ENCODE data around the gene CDK5RAP2.

- TF ChIP-seq REST (IDR thresholded peaks at IDR 0.05; ENCODE audit: low read depth) = 0 out of 2 replicates have a peak, but pooled peaks have one; percentile 43
- TF ChIP-seq EP300 (IDR thresholded peaks at IDR 0.05; ENCODE audit: borderline replicate concordance) = no peak
- no peak for TF ChIP-seq MAX (IDR thresholded peaks at IDR 0.05)
- no peak for TF ChIP-seq TAF1 (IDR thresholded peaks at IDR 0.05; ENCODE audit: low read depth)
- no peak for TF ChIP-seq YY1 (IDR thresholded peaks at IDR 0.05; ENCODE audit: low read depth)
- TF ChIP-seq CREB1 (IDR thresholded peaks at IDR 0.05; ENCODE audit: low read depth) = no peak
- TF ChIP-seq TCF12 (IDR thresholded peaks at IDR 0.05; ENCODE audit: low read depth) = no peak
- no peak for TF ChIP-seq CEBPB (IDR thresholded peaks at IDR 0.05)
- no peak for TF ChIP-seq NFIC (IDR thresholded peaks at IDR 0.05)
- no peak for TF ChIP-seq TEAD4 (IDR thresholded peaks at IDR 0.05)
- TF ChIP-seq USF1 (IDR thresholded peaks at IDR 0.05) = no peak
- no peak for TF ChIP-seq RAD21 (IDR thresholded peaks at IDR 0.05; ENCODE audit: low read depth)
- TF ChIP-seq EGR1 (IDR thresholded peaks at IDR 0.05) = no peak
- TF ChIP-seq FOXM1 (IDR thresholded peaks at IDR 0.05; ENCODE audit: borderline replicate concordance, low read depth) = no peak
These were observed 176.5 kb downstream of the CDK5RAP2 start for GRCh38 chr9:120403543-120403856.
